ENCODE results near the gene SLC6A3. TPM values are rescaled to one million over a fixed set of nuclear protein-coding genes. Genes with fewer than 3 reads are reported as not detected.

The SLC6A3 gene
- total RNA-seq, 1 donor, result not detected

DNA sequence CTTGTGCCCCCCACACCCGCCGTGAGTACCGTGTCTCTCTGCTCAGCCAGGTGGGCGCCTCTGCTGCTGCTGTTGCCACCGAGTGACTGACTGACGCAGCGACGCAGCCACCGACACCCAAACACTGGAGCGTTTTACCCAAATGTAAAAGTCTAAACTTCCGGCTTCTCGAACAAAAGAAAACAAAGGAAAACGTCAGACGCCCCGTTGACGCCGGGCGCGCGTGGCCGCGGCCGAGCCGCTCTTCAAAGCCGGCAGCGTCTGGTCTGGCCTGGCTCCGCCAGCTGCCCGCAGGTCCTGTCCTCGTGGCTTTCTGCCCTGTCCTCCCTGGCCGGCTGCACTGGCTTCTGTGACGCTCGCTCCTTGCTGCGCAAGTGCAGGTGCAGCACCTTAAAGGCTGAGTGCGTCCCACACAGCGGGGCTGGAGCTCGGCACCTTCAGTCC lies 58.9 kb downstream of the SLC6A3 start:
- Histone ChIP-seq H3K79me2 (ENCODE audit: insufficient read depth, low read length) (no peaks in the 10 kb centered on the region), H3K9me3 (ENCODE audit: low read depth, low read length) (no peaks in the 10 kb centered on the region), H3K36me3 (ENCODE audit: insufficient read depth, low read length) (no peaks in the 10 kb centered on the region), H3K4me1 (ENCODE audit: insufficient read depth, low read length) (no peaks in the 10 kb centered on the region), H3K27ac (ENCODE audit: low read depth, low read length) (no peak overlapping the region), H3K4me2 (ENCODE audit: insufficient read depth, low read length) (peak overlapping the region; percentile 86), H3K27me3 (ENCODE audit: insufficient read depth, low read length) (peaks cover 29% of the 10 kb centered on the region), H4K20me1 (ENCODE audit: insufficient read depth, low read length) (no peaks in the 10 kb centered on the region), H2AFZ (ENCODE audit: low read length) (peak overlapping the region; percentile 45), H3K4me3 (ENCODE audit: insufficient read depth, low read length) (peak overlapping the region; percentile 67)
- no peak for TF ChIP-seq CTCF (IDR thresholded peaks at IDR 0.05; ENCODE audit: extremely low read depth, low read depth, low read length)
- DNase-seq (ENCODE audit: insufficient read length, low spot score, missing footprints), result peak; percentile 93

DNA sequence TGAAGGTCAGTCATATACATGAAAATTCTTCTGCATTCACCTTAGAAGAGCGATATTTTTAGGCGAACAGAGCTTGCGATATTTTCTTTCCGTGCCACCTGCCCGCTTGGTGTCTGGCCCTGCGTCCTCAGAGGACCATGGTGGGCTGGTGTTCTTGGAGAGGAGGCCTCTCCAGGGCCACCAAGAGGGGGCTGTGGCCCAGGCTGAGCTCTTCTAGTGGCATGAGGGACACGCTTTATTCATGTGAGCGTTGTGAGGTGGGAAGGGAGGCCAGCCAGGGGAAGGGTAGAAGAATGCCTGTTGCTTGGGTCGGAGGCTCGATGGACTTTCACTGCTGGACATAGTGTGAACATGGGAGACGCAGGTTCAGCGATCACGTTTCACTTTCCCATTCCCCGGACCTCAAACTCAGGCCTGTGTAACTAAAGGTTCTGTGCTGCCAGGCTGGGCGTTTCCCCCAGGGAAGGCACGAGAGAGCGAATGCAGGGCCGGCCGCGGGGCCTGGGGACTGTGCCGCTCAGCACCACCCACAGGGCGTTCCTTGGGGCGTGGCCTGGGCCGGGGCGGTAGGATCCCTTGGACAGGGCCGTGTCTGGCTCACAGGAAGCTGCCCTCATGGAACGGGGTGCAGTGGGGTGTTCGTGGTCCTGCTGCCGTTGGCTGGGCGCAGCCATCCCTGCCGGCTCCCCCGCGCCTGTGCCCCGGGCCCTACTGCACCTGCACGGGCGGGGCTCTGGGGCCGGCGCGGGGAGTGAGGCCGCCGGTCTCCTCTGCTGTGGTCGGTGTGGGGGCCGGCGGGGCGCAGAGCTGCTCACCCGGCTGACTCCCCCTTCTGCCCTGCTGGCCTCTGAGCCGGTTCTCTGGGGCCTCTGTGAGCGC lies 59.6 kb downstream of the SLC6A3 start:
- no peaks in the 10 kb centered on the region for H4K20me1 ChIP-seq (ENCODE audit: insufficient read depth, low read length)
- peak overlapping the region; percentile 86 for H3K4me2 ChIP-seq (ENCODE audit: insufficient read depth, low read length)
- peak; percentile 97 for DNase-seq (ENCODE audit: insufficient read length, low spot score, missing footprints)
- H2AFZ ChIP-seq (ENCODE audit: low read length), result peak overlapping the region; percentile 70
- H3K27me3 ChIP-seq (ENCODE audit: insufficient read depth, low read length), result peaks cover 32% of the 10 kb centered on the region
- peak overlapping the region; percentile 67 for H3K4me3 ChIP-seq (ENCODE audit: insufficient read depth, low read length)
- no peaks in the 10 kb centered on the region for H3K4me1 ChIP-seq (ENCODE audit: insufficient read depth, low read length)
- no peak overlapping the region for H3K27ac ChIP-seq (ENCODE audit: low read depth, low read length)
- no peaks in the 10 kb centered on the region for H3K36me3 ChIP-seq (ENCODE audit: insufficient read depth, low read length)
- TF ChIP-seq CTCF (IDR thresholded peaks at IDR 0.05; ENCODE audit: extremely low read depth, low read depth, low read length), result no peak
- no peaks in the 10 kb centered on the region for H3K79me2 ChIP-seq (ENCODE audit: insufficient read depth, low read length)
- no peaks in the 10 kb centered on the region for H3K9me3 ChIP-seq (ENCODE audit: low read depth, low read length)

GRCh38 chr5:1384521-1384920 lies 60.7 kb downstream of the SLC6A3 start:
- H3K4me1 ChIP-seq (ENCODE audit: insufficient read depth, low read length), result no peaks in the 10 kb centered on the region
- H3K9me3 ChIP-seq (ENCODE audit: low read depth, low read length), result no peaks in the 10 kb centered on the region
- H3K36me3 ChIP-seq (ENCODE audit: insufficient read depth, low read length), result no peaks in the 10 kb centered on the region
- no peaks in the 10 kb centered on the region for H3K79me2 ChIP-seq (ENCODE audit: insufficient read depth, low read length)
- H3K4me2 ChIP-seq (ENCODE audit: insufficient read depth, low read length), result no peak overlapping the region
- DNase-seq (ENCODE audit: insufficient read length, low spot score, missing footprints), result peak; percentile 71
- H4K20me1 ChIP-seq (ENCODE audit: insufficient read depth, low read length), result no peaks in the 10 kb centered on the region
- TF ChIP-seq CTCF (IDR thresholded peaks at IDR 0.05; ENCODE audit: extremely low read depth, low read depth, low read length), result no peak
- H3K27ac ChIP-seq (ENCODE audit: low read depth, low read length), result no peak overlapping the region
- H2AFZ ChIP-seq (ENCODE audit: low read length), result no peak overlapping the region
- peaks cover 35% of the 10 kb centered on the region for H3K27me3 ChIP-seq (ENCODE audit: insufficient read depth, low read length)
- no peak overlapping the region for H3K4me3 ChIP-seq (ENCODE audit: insufficient read depth, low read length)

DNA sequence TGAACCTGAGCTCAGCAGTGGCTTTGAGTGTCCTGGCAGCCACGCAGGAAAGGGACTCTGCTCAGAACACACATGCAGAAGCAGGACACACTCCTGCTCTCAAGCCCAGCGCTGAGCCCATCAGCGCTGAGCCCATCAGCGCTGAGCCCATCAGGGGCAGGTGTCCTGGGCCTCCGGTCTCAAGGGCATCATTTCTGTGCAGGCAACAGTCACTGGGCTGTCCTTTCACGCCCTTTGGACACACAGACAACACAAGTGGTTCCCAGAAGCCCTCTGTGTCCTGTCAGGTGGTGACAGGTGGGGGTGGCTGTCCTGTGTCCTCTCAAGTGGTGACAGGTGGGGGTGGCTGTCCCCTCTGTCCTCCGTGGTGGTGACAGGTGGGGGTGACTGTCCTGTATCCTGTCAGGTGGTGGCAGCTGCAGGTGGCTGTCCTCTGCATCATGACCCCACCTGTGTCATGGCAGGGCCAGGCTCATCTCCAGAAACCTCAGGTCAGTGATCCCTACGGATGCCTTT lies 61.3 kb downstream of the SLC6A3 start:
- H2AFZ ChIP-seq (ENCODE audit: low read length), result no peak overlapping the region
- no peak for TF ChIP-seq CTCF (IDR thresholded peaks at IDR 0.05; ENCODE audit: extremely low read depth, low read depth, low read length)
- H3K4me3 ChIP-seq (ENCODE audit: insufficient read depth, low read length), result no peak overlapping the region
- peak; percentile 83 for DNase-seq (ENCODE audit: insufficient read length, low spot score, missing footprints)
- H3K27ac ChIP-seq (ENCODE audit: low read depth, low read length), result no peak overlapping the region
- H3K27me3 ChIP-seq (ENCODE audit: insufficient read depth, low read length), result peaks cover 31% of the 10 kb centered on the region
- no peak overlapping the region for H3K4me2 ChIP-seq (ENCODE audit: insufficient read depth, low read length)
- no peaks in the 10 kb centered on the region for H4K20me1 ChIP-seq (ENCODE audit: insufficient read depth, low read length)
- H3K4me1 ChIP-seq (ENCODE audit: insufficient read depth, low read length), result no peaks in the 10 kb centered on the region
- no peaks in the 10 kb centered on the region for H3K79me2 ChIP-seq (ENCODE audit: insufficient read depth, low read length)
- no peaks in the 10 kb centered on the region for H3K9me3 ChIP-seq (ENCODE audit: low read depth, low read length)
- H3K36me3 ChIP-seq (ENCODE audit: insufficient read depth, low read length), result no peaks in the 10 kb centered on the region
